ENCODE results near the gene GRB10. TPM values are rescaled to one million over a fixed set of nuclear protein-coding genes. Genes with fewer than 3 reads are reported as not detected.

GRB10 gene
- total and polyA plus RNA-seq, 5 experiments from 2014 or later = 0.47 to 2.9 (median 1.0) TPM

GRCh38 chr7:50707236-50708006 is 75.3 kb downstream of the GRB10 start:
- POLR2A ChIA-PET = no interaction called here
- Mint-ChIP-seq H3K4me1 (peaks cover 0 to 3% (median under 1%) of the 10 kb centered on the region in 4 donors), H3K4me3 (no peak overlapping the region), H3K36me3 (no peaks in the 10 kb centered on the region), H3K27me3 (peaks cover 0 to 3% (median 0%) of the 10 kb centered on the region in 5 donors), H3K27ac (peak overlapping the region in 2 of 10 donors; percentile 19 to 48), H3K9me3 (no peaks in the 10 kb centered on the region)
- ATAC-seq (no peak), DNase-seq (no peak)

DNA sequence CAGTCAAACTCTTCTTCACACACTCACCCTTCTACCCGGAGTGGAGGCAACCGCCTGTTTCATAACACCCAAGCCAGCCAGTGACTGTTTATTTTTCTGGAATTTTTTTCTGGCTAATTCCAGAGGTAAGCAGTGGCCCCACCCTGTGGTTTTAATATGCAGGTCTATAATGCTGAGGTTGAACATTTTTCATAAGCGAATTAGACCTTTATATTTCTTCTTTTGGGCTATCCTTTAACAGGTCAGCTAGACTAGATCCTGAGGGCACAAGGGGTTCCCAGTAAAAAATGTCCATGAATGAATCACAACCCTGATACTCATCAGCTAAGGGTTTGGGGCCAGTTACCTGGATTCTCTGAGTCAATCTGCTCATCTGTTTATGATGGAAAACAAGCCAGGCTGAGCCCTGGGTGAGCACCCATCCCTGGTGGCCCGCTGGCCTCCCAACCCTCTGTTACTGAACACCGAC is 76.2 kb downstream of the GRB10 start:
- H3K27ac Mint-ChIP-seq = no peak overlapping the region
- H3K9me3 Mint-ChIP-seq = no peaks in the 10 kb centered on the region

GRCh38 chr7:50704844-50705243 is 77.9 kb downstream of the GRB10 start:
- POLR2A ChIA-PET = no interaction called here
- peaks cover 0 to 3% (median 0%) of the 10 kb centered on the region in 5 donors for H3K27me3 Mint-ChIP-seq
- H3K9me3 Mint-ChIP-seq = no peaks in the 10 kb centered on the region
- H3K36me3 Mint-ChIP-seq = no peaks in the 10 kb centered on the region
- H3K27ac Mint-ChIP-seq = peak overlapping the region in 1 of 10 donors; percentile 39
- H3K4me3 Mint-ChIP-seq = no peak overlapping the region
- DNase-seq (no peak), ATAC-seq (no peak)
- H3K4me1 Mint-ChIP-seq = peaks cover 0 to under 1% (median 0%) of the 10 kb centered on the region in 4 donors

More for the DNA sequence above, 76.2 kb downstream of the GRB10 start:
- peaks cover 0 to 3% (median 0%) of the 10 kb centered on the region in 5 donors for H3K27me3 Mint-ChIP-seq
- ATAC-seq = no peak
- POLR2A ChIA-PET = no interaction called here
- DNase-seq = no peak
- no peaks in the 10 kb centered on the region for H3K36me3 Mint-ChIP-seq
- H3K4me3 Mint-ChIP-seq = no peak overlapping the region
- peaks cover 0 to 3% (median 0%) of the 10 kb centered on the region in 4 donors for H3K4me1 Mint-ChIP-seq

GRCh38 chr7:50703654-50704053 is 79.0 kb downstream of the GRB10 start:
- Mint-ChIP-seq H3K27ac (no peak overlapping the region), H3K4me3 (no peak overlapping the region), H3K36me3 (no peaks in the 10 kb centered on the region), H3K9me3 (no peaks in the 10 kb centered on the region), H3K4me1 (no peaks in the 10 kb centered on the region), H3K27me3 (peaks cover 0 to 1% (median 0%) of the 10 kb centered on the region in 5 donors)
- ATAC-seq = no peak
- POLR2A ChIA-PET = no interaction called here
- no peak for DNase-seq

- H3K27me3 Mint-ChIP-seq = peaks cover 0 to 1% (median 0%) of the 10 kb centered on the region in 5 donors
- peaks cover 0 to 3% (median 0%) of the 10 kb centered on the region in 3 donors for H3K36me3 Mint-ChIP-seq
- DNase-seq = no peak
- peaks cover 2 to 9% (median 5%) of the 10 kb centered on the region in 4 donors for H3K4me1 Mint-ChIP-seq
- H3K4me3 Mint-ChIP-seq = no peak overlapping the region
- no peak for ATAC-seq
- POLR2A ChIA-PET = no interaction called here
- H3K9me3 Mint-ChIP-seq = no peaks in the 10 kb centered on the region
- no peak overlapping the region for H3K27ac Mint-ChIP-seq
Measured at GRCh38 chr7:50699143-50699542, 83.6 kb downstream of the GRB10 start.

GRCh38 chr7:50697748-50698147 is 84.9 kb downstream of the GRB10 start:
- DNase-seq = no peak
- ATAC-seq = no peak
- Mint-ChIP-seq H3K9me3 (no peaks in the 10 kb centered on the region), H3K27me3 (no peaks in the 10 kb centered on the region), H3K27ac (no peak overlapping the region), H3K36me3 (peaks cover 0 to 6% (median 0%) of the 10 kb centered on the region in 3 donors), H3K4me1 (peaks cover 2 to 9% (median 6%) of the 10 kb centered on the region in 4 donors), H3K4me3 (no peak overlapping the region)
- POLR2A ChIA-PET = no interaction called here

GRCh38 chr7:50696810-50697582 is 85.7 kb downstream of the GRB10 start:
- peak in 4 of 10 donors; percentile 16 to 38 (median 28) for DNase-seq
- no peaks in the 10 kb centered on the region for H3K9me3 Mint-ChIP-seq
- H3K27me3 Mint-ChIP-seq = no peaks in the 10 kb centered on the region
- H3K36me3 Mint-ChIP-seq = peaks cover 0 to 6% (median 0%) of the 10 kb centered on the region in 3 donors
- ATAC-seq = peak; percentile 46 to 52
- H3K4me3 Mint-ChIP-seq = peak overlapping the region in 1 of 10 donors; percentile 34
- peak overlapping the region in 2 of 10 donors; percentile 35 to 44 for H3K27ac Mint-ChIP-seq
- peaks cover 2 to 9% (median 6%) of the 10 kb centered on the region in 4 donors for H3K4me1 Mint-ChIP-seq
- POLR2A ChIA-PET = no interaction called here

DNA sequence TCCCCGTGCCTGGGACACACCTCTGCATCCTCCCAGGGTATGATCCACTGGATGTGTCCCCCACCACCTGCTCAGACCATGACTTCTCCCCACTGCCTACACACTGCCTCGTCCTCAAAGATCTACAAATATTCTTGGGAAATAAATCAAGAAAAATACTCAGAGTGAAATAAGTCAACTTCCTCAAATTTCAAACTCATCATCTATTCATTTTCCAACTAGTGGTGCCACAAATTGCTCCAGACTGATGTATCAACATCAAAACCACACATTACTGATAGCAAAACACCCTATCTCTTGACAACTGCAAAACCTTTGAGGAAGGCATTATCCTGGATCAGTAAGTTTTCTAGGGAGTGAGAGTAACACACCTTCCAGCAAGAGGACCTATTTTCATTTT is 87.7 kb downstream of the GRB10 start:
- H3K4me1 Mint-ChIP-seq = peaks cover 2 to 9% (median 6%) of the 10 kb centered on the region in 4 donors
- H3K27me3 Mint-ChIP-seq = no peaks in the 10 kb centered on the region
- DNase-seq (no peak), ATAC-seq (no peak)
- peak overlapping the region in 2 of 10 donors; percentile 16 to 35 for H3K27ac Mint-ChIP-seq
- POLR2A ChIA-PET = no interaction called here
- H3K9me3 Mint-ChIP-seq = no peaks in the 10 kb centered on the region
- no peak overlapping the region for H3K4me3 Mint-ChIP-seq
- peaks cover 0 to 6% (median 0%) of the 10 kb centered on the region in 3 donors for H3K36me3 Mint-ChIP-seq

DNA sequence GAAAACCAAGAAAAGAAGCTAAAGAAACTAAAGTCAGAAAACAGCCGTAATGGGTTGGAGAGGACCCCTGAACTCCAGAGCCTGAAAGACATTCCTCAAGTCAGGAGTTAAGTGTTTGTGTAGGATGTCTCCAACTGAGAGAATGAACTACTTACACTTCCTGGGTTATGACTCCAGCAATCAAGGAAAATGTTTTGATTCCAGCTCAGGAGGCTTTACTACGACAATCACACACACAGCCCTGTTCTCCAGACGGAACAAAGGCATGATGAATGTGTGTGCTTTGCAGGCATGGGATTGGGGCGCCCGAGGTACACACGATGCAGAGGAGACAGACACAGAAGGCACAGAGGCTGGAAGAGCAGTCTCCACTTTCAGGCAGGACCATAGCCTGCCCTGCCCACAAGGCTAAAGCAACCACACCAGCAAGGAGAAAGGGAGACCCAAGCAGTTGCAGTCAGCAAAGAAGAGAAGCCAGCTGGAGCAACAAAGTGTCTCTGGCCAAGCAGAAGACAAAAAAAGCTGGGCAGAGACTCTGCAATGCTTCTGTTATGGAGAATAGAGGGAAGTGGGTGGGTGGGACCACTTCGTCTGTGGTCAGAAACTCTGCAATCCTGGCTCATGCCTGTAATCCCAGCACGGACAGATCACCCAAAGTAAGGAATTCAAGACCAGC is 89.1 kb downstream of the GRB10 start:
- no peak for DNase-seq
- Mint-ChIP-seq H3K4me3 (no peak overlapping the region), H3K27me3 (no peaks in the 10 kb centered on the region), H3K36me3 (peaks cover 0 to 6% (median 0%) of the 10 kb centered on the region in 3 donors), H3K27ac (no peak overlapping the region), H3K9me3 (no peaks in the 10 kb centered on the region), H3K4me1 (peaks cover 2 to 9% (median 6%) of the 10 kb centered on the region in 4 donors)
- no peak for ATAC-seq
- POLR2A ChIA-PET = no interaction called here

DNA sequence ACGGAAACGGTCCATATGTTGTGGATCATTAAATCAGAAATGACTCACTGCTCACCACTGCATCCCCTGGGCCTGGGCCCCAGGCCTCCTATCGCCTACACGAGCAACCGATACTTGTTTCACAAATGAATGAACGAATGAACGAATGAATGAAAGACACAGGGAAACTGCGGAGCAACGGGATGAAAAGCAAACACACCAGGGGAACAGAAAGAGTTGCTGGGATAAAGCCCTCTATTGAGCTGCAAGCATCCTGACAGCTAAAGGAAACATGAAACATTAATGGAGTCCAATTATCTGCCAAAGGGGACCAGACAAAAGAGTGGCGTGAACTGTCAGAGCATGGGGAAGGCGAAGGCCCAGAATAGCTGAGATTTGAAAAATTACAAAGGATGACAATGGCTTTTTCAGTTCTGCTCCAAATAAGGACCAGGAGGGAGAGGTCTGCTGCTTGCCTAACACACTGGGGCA is 92.1 kb downstream of the GRB10 start:
- Mint-ChIP-seq H3K4me3 (no peak overlapping the region), H3K27ac (no peak overlapping the region), H3K36me3 (peaks cover 0 to 9% (median 0%) of the 10 kb centered on the region in 3 donors), H3K9me3 (no peaks in the 10 kb centered on the region), H3K4me1 (peaks cover 0 to 4% (median 0%) of the 10 kb centered on the region in 4 donors), H3K27me3 (peaks cover 0 to 1% (median 0%) of the 10 kb centered on the region in 5 donors)
- DNase-seq = no peak
- no peak for ATAC-seq
- POLR2A ChIA-PET = no interaction called here

DNA sequence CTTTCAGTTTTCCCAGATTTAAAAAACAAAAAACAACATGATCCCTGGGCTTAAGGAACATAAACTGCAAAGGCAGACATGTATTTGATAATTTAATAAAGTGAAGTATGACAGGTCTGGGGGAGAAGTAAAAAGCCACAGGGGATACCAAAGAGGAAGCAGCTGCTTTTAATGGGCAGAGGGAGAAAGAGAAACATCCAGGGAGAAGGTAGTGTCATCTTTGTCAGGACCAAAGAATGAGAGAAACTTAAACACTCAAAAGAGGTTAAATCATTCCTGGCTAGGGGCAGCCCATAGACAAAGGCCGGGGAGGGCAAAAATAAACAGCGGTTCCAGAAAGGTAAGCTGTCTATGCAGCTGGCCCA is 94.5 kb downstream of the GRB10 start:
- peak overlapping the region in 1 of 10 donors; percentile 57 for H3K27ac Mint-ChIP-seq
- no peak overlapping the region for H3K4me3 Mint-ChIP-seq
- peaks cover 0 to 3% (median 0%) of the 10 kb centered on the region in 3 donors for H3K36me3 Mint-ChIP-seq
- DNase-seq (no peak), ATAC-seq (no peak)
- peaks cover 0 to 4% (median 0%) of the 10 kb centered on the region in 5 donors for H3K27me3 Mint-ChIP-seq
- no peaks in the 10 kb centered on the region for H3K9me3 Mint-ChIP-seq
- H3K4me1 Mint-ChIP-seq = peaks cover 0 to 2% (median 0%) of the 10 kb centered on the region in 4 donors
- POLR2A ChIA-PET = no interaction called here

GRCh38 chr7:50687575-50688225 is 95.0 kb downstream of the GRB10 start:
- H3K27ac Mint-ChIP-seq = no peak overlapping the region
- DNase-seq (no peak), ATAC-seq (no peak)
- H3K4me3 Mint-ChIP-seq = no peak overlapping the region
- peaks cover 0 to 2% (median 0%) of the 10 kb centered on the region in 4 donors for H3K4me1 Mint-ChIP-seq
- no peaks in the 10 kb centered on the region for H3K9me3 Mint-ChIP-seq
- peaks cover 0 to 4% (median 0%) of the 10 kb centered on the region in 5 donors for H3K27me3 Mint-ChIP-seq
- POLR2A ChIA-PET = no interaction called here
- H3K36me3 Mint-ChIP-seq = peaks cover 0 to 3% (median 0%) of the 10 kb centered on the region in 3 donors

Measured in naive thymus-derived CD8-positive, alpha-beta T cell (primary cell).